Activated CD8-positive, alpha-beta memory T cell treated with anti-CD3 and anti-CD28 coated beads for 4 hours (primary cell): ENCODE measurements around the gene BTBD16.

Experiments
- DNase-seq, 2 donors: peaks; one replicate each; pipeline ENCODE4 v3.0.0-alpha.2; 2020; ENCODE audit warnings: low read depth in 2 of 2

The BTBD16 gene

GRCh38 chr10:122273966-122274545, 3.0 kb downstream of the BTBD16 start:
- no peak for DNase-seq

DNA sequence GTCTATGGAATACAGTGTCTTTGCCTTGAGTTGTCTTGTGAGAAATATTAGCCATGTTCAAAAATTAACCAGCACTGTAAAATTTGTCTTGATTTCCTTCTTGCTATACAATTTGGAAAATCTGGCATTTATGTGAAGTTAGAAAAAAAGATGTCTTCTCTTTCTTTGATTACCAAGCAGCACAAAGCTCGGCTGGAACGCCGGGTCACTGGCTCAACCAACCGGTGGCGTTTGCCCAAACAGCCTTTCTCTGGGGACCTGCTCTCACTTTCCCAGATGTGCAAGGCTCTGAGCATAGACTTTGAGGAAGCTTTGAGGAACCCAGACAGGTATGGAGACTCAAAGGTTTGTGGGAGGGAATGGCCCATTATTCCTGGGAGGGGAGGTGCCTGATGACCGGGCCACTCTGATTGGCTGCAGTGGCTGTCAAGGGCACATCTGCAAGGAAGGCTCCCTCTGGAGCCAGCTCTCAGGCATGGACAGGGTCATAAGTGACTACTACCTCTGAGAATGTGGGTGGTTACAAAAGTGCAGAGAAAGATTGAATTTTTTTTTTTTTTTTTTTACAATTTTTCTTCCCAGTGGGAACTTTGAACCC, 5.6 kb downstream of the BTBD16 start:
- DNase-seq: no peak

DNA sequence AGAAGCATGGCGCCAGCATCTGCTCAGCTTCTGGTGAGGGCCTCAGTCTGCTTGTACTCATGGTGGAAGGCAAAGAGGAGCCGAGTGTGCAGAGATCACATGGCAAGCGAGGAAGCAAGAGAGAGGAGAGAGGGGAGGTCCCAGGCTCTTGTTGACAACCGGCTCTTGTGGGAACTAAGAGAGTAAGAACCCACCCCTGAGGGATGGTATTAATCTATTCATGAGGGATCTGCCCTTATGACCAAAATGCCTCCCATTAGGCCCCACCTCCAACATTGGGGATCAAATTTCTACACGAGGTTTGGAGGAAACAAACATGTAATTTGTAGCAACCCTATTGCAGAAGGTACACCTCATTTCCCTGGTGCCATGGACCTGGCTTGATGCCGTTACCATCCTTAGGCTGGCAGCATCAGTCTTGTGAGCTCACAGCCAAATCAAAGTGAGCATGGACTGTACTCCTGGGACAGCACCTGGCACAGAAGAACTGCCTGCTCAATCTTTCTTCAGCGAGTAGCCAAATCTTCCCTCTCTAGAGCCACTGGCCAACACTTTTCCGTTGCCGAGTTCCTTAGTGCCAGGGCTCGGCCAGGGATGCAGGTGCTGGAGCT, 6.5 kb downstream of the BTBD16 start:
- no peak for DNase-seq

GRCh38 chr10:122279725-122280141, 8.6 kb downstream of the BTBD16 start:
- DNase-seq: no peak

- DNase-seq: no peak
Measured at GRCh38 chr10:122280156-122280555, 9.1 kb downstream of the BTBD16 start.

DNA sequence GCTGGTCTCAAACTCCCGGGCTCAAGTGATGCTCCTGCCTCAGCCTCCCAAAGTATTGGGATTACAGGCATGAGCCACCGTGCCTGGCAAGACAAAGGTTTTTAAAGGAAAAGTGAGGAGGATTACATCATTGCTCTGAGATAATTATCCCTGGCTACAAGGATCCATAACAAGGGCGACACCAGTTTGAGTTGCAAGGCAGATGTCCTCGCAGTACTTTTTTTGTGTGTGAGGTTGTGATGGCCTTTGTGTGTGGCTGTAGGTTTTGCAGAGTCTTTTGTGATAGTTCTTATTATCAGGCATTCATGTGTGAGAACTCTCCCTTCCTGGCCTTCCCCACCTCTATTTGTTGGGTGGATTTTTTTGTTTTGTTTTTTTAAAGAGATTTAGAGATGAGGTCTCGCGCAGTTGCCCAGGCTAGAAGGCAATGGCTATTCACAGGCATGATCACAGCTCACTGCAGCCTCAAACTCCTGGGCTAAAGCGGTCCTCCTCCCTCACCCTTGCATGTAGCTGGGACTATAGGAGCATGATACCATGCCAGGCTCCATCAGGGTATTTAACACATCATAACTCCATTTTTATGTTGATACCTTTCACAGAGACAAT, 10.0 kb downstream of the BTBD16 start:
- no peak for DNase-seq

GRCh38 chr10:122281751-122282150, 10.7 kb downstream of the BTBD16 start:
- no peak for DNase-seq

DNA sequence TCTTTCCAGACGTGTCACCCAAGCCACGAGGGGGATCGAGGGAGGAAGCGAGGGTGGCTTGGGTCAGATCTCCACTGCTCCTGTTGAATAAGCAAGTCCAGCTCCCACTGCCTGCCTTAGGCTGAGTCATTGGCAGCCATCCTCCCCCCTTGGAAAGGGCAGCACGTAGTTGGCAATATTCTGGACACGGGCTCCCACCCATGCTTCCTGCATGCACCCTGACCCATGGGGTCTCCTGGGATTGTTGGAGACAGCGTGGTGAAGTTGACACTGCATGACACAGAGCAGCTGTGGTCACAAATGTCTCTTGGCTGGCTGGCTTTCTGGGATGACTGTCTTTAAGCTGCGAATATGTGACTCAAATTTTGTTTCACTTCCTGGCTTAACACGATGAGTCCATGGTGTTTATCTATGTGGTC, 11.2 kb downstream of the BTBD16 start:
- DNase-seq: no peak

DNA sequence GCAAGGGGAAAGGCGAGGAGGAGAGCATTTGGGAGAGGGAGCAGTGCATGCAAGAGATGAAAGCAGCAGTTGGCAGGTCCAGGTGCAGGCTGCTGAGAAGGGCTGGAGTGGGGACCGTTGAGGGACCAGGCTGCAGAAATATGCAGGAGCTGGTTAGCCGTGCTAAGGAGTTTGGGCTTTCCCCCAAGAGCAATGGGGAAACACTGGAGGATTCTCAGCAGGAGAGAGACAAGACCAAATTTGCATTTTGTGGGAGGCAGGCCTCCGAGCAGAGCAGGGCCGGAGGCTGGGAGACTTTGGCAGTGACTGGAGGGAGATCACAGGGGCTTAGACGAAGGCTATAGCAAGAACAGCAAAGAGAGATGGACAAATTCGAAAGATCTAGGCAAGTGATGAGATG, 11.8 kb downstream of the BTBD16 start:
- no peak for DNase-seq

- DNase-seq: no peak
Measured at GRCh38 chr10:122285506-122286444, 14.7 kb downstream of the BTBD16 start.

DNA sequence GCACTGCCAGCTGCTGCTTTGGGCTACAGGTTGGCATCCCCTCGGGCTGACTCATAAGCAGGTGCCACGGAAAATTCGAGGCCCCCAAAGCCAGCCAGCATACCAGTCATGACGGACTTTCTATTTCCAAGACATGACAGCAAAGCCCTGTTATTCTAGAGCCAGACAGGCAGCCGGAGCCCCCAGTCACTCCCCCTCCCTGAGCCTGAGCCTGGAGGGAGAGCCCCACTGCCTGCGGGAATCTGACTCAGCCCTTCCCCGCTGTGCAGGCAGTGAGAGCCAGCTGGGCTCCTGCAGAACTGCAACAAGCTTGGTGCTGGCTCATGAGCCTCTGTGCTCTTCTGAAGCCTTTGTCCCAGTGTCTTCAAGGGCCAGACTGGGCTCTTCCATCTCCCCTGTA, 15.8 kb downstream of the BTBD16 start:
- DNase-seq: no peak

DNA sequence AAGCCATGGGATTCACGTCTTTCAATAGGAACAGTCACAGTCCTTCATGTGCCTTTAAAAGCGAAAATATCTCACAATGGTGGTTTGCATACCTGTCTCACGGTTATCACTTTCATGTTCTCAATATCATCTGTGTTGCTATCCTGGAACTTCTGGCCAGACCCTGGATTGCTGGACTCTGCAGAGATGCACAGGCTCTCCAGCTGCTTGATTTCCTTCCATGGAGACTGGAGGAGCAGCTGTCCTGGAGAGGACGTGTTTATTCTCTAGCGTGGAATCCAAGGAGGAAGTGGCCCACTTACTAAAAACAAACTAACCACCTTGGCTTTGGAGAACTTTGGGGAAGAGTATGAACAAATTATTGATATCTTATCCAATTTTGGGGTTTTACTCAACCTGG, 16.5 kb downstream of the BTBD16 start:
- DNase-seq: no peak

DNA sequence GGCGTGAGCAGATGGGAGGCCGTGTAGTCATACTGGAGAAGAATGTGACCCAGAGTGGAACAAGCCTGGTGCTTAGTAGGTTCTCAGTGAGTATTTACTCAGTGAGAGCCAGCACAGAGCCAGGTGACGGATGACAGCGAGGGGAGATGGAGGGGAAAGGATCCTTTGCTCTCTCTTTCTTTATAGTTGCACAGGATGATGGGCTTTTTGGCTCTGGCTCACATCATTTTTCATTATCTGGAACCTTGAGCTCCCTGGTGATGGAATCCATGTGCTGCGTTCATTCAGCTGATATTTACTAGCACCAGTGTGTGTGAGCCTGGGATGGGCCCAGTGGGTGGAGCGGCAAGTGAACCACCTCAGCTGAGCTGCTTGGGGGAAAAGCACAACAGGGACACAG, 17.2 kb downstream of the BTBD16 start:
- no peak for DNase-seq

DNA sequence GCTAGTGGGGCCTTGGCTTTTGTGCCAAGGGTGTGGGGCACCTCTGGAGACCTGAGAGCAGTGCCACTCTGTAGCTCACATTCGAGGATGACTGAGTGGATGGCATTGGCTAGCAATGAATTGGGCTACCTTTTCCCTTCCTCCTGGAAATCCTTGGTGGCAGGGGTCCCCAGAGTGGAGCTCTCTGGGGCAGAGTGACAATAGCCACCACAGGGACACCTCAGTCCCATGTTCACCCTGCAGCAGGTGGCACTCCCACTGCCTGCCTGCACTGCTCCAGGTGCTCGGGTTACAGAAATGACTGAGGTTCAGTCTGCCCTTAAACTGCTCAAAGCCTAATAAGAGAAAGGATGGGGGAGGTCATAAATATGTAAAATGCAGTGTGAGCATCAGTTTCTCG, 17.8 kb downstream of the BTBD16 start:
- no peak for DNase-seq

DNA sequence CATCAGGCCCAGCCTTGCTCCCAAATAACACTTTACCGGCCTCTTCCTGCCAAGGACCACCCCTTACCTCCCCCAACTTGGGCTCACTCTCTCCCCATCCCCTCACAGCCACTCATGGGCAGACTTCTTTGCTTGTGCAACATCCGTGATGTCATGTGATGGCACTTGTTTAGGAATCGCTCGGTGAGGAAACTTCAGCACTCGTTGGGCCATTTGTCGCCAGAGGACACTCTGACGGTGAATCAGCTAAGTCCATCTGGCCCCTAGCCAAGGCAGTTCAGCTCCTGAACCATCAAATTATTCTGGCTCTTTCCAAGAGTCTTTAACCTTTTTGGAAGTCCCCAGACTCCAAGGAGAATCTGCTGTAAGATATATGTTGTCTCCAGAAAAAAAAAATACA, 19.2 kb downstream of the BTBD16 start:
- no peak for DNase-seq

DNA sequence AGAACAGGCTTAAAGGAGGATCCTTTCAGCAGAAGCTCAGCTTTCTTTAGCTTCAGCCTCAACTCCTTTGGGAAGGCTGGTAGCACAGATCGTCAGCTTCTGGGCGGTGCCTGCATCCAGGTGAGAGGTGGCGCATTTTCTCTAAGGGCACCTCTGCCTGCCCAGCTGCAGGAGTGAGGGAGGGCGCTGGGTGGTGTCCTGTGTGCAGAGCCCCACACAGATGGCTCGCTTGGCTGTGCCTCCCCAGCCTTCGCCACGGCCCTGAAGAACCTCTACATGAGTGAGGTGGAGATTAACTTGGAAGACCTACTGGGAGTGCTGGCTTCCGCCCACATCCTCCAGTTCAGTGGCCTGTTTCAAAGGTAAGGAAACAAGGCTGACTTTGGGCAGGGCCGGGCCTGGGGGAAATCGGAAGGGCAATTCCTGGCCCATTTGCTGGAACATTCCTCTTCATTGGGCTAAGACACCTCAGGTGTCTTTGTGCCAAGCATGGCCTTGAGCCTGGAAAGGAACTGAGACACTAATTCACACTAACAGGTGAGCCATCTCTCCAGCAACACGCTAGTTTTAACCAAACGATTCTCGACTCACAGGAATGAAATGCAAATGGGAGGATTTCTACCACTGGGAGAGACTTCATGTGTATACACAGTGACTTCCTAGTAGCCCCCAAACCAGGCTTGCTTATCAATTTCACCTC, 19.9 kb downstream of the BTBD16 start:
- DNase-seq: no peak

DNA sequence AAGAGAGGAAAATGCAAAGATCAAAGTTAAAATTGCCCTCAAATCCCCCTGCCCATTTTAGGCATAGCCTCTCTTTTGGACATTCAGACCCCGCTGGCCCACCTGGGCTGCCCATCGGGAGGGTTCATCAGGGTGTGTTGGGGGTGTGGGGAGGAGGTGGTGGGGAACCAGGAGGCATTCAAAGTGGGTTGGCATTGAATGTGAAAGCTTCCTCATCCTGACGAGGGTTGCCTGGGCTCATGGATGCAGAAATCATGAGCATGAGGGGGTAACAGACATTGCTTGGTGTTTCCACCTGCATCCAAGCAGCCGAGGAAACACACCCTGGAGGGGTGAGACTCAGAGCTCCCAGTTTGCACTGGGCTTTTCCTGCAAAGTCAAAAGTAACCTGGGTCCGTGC, 20.6 kb downstream of the BTBD16 start:
- DNase-seq: no peak

DNA sequence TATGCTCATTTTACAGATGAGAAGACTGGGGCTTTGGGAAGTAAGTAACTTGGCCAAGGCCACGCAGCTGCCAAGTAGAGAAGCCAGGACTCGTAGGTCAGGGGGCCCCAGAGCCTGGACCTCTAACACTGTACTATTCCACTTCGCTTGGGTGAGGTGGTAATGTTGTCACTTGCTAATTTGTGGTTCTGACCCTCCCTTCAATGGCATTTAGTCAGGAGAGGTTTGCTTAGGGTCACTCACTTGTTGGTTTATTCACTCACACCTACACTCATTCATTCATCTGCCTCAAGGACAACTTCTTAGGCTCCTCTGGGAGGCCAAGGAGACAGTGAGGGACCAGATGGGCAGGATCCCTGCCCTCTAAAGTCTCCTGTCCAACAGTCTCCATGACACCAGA, 21.3 kb downstream of the BTBD16 start:
- no peak for DNase-seq

DNA sequence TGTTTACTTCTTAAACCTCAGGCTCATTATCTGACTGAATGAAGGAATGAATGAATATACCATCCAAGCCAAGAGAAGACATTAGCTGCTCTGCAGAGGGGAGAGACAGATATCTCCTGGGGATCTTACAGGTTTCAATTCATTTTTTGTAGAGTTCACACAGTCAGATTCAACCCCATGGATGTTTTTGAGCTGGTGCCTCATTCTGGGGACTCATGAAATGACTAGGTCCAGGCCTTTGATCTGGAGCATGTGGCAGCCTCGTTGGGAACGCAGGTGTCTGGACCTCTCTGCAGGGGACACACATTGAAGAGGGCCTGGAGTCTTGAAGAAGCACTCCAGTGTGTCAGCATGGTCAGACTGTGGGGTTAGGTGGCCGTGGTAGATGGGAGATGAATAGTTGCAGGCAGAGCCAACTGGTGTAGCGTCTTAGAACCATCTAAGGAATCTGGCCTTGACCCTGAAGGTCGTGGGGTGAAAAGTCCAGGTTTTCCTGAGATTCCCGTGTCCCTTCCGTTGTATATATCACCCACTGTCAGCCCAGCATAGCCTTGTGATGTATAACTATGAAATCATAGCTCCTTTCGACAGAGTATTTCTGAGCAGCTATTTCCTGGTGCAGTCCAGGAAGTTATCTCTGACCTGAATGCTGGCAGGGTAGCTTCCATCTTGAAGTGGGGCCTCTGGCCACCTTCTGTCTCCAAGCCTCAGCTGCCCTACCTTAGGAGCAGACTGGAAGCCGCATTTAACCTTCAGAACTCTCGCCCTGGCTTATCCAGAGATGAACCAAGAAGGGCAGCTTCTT, 22.3 kb downstream of the BTBD16 start:
- DNase-seq: no peak

DNA sequence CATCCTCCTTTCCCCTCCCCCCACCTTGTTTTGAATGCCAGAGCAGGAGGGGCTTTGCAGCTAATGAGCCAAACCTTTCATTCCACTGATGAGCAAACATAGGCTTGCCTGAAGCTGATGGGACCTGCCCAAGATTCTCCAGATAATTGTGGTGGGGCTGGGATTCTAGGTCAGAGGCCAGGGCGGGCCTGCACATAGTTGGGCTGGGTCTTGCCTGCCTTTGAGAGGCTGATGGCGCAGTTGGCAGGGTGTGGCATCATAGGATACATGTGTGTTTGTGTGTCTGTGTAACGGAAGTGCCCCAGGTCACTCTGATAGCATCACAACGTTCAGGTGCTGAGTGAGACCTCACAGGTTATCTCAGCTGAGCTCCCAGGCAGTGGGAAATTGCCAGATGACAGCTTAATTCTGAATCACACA, 22.9 kb downstream of the BTBD16 start:
- DNase-seq: no peak
